Esophagus squamous epithelium (tissue), 4 donors: ENCODE measurements around the gene CDON.

Experiments used
- POLR2A ChIP-seq, 4 donors: fragments of 450-650 bp; IDR thresholded peaks; one replicate each; pipeline ENCODE4 v1.6.1; 2017; ENCODE audit warnings: antibody characterized with exemption in 4 of 4, mild to moderate bottlenecking in 4 of 4, moderate library complexity in 3 of 4
- TF ChIP-seq, protein P1 (sequence below), 6 experiments: fragments of 450-650 bp in 4 of 6; fragments of 200-600 bp in 2 of 6; sonication (generic) in 2 of 6; IDR thresholded peaks; one replicate each; pipeline ENCODE4 v1.5.1; 2016 to 2019; ENCODE audit warnings: antibody characterized with exemption in 6 of 6, mild to moderate bottlenecking in 4 of 6, moderate library complexity in 4 of 6

DNA sequence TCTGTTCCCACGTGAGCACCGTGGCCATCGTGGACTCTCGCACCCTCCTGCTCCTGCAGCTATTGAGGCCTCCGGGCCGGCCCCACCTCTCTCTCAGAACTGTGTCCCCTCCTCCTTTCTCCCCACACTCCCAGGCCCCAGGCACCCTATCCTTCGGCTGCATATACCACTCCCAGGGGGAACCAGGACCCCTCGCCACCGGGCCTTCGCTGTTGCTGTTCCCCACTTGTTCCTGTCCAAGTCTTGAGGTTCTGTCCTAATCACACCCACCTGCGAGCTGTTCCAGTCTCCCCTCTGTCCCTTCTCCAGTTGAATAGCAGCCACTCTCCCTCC is 43.0 kb upstream of the CDON start:
- TF ChIP-seq, protein P1, sequence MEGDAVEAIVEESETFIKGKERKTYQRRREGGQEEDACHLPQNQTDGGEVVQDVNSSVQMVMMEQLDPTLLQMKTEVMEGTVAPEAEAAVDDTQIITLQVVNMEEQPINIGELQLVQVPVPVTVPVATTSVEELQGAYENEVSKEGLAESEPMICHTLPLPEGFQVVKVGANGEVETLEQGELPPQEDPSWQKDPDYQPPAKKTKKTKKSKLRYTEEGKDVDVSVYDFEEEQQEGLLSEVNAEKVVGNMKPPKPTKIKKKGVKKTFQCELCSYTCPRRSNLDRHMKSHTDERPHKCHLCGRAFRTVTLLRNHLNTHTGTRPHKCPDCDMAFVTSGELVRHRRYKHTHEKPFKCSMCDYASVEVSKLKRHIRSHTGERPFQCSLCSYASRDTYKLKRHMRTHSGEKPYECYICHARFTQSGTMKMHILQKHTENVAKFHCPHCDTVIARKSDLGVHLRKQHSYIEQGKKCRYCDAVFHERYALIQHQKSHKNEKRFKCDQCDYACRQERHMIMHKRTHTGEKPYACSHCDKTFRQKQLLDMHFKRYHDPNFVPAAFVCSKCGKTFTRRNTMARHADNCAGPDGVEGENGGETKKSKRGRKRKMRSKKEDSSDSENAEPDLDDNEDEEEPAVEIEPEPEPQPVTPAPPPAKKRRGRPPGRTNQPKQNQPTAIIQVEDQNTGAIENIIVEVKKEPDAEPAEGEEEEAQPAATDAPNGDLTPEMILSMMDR (IDR thresholded peaks at IDR 0.05): no peak
- TF ChIP-seq POLR2A (IDR thresholded peaks at IDR 0.05): no peak
